SK-N-SH (cell line): Measurements from ENCODE around the gene NANOS3. TPM values are rescaled to one million over a fixed set of nuclear protein-coding genes. Genes with fewer than 3 reads are reported as not detected.

ENCODE experiments used
- CTCF ChIA-PET: fragments of 300-600, 350-600 bp; formaldehyde crosslinking; extraction: SDS; loops from one replicate; lab custom pipeline; 2021; lab: Yijun Ruan, JAX
- POLR2A ChIA-PET: fragments of 350-600 bp; sonication (Branson Sonifier 250); formaldehyde crosslinking; extraction: SDS; loops from one replicate; lab custom pipeline; 2020; ENCODE audit warnings: antibody characterized with exemption, inconsistent platforms; lab: Yijun Ruan, JAX
- DNase-seq: peaks from one replicate; pipeline ENCODE4 v3.0.0; 2012
- H2AFZ ChIP-seq: fragments of 200-600 bp; sonication (generic); 2 replicates; pipeline ENCODE4 v1.8.1; 2016; ENCODE audit warnings: antibody characterized with exemption, mild to moderate bottlenecking, low read depth
- H3F3A ChIP-seq: fragments of 200-600 bp; sonication (generic); replicated peaks from 2 replicates; pipeline ENCODE3; 2016; ENCODE audit warnings: antibody characterized with exemption, mild to moderate bottlenecking; ENCODE audit not compliant: insufficient read depth
- H3K27ac ChIP-seq, 2 experiments: fragments of 200-500 bp in 1 of 2; fragments of 200-600 bp in 1 of 2; sonication (Bioruptor generic) in 1 of 2; sonication (generic), shearing (Covaris generic) in 1 of 2; 2 replicates each; pipeline versions ENCODE4 v1.5.1 to v1.6.1; 2014 to 2016; ENCODE audit warnings: low read depth in 2 of 2, inconsistent platforms in 1 of 2, low read length in 1 of 2, mild to moderate bottlenecking in 1 of 2, mixed read lengths in 1 of 2
- H3K27me3 ChIP-seq: fragments of 200-600 bp; sonication (generic), shearing (Covaris generic); 2 replicates; pipeline ENCODE4 v1.6.1; 2016; ENCODE audit warnings: mixed run types; ENCODE audit not compliant: insufficient read depth
- H3K36me3 ChIP-seq, 2 experiments: fragments of 200-500 bp in 1 of 2; fragments of 200-600 bp in 1 of 2; sonication (Bioruptor generic) in 1 of 2; sonication (generic) in 1 of 2; replicated peaks in 1 of 2; 2 replicates each; pipeline versions ENCODE3 to v1.5.1; 2014 to 2016; ENCODE audit warnings: low read length in 1 of 2, mild to moderate bottlenecking in 1 of 2; ENCODE audit not compliant: insufficient read depth in 2 of 2, control insufficient read depth in 1 of 2
- H3K4me1 ChIP-seq, 2 experiments: fragments of 200-500 bp in 1 of 2; fragments of 200-600 bp in 1 of 2; sonication (Bioruptor generic) in 1 of 2; sonication (generic), shearing (Covaris generic) in 1 of 2; 2 replicates each; pipeline versions ENCODE4 v1.5.1 to v1.6.1; 2014 to 2016; ENCODE audit warnings: low read depth in 1 of 2, low read length in 1 of 2, mixed run types in 1 of 2; ENCODE audit not compliant: insufficient read depth in 2 of 2, control insufficient read depth in 1 of 2
- H3K4me2 ChIP-seq: fragments of 200-600 bp; sonication (generic), shearing (Covaris generic); 2 replicates; pipeline ENCODE4 v1.6.1; 2017; ENCODE audit warnings: mixed run types
- H3K4me3 ChIP-seq, 2 experiments: fragments of 200-500 bp in 1 of 2; fragments of 200-600 bp in 1 of 2; sonication (Bioruptor generic) in 1 of 2; sonication (generic), shearing (Covaris generic) in 1 of 2; 2 replicates each; pipeline versions ENCODE4 v1.5.1 to v1.8.1; 2014 to 2016; ENCODE audit warnings: low read depth in 2 of 2, inconsistent platforms in 1 of 2, low read length in 1 of 2, mild to moderate bottlenecking in 1 of 2, mixed read lengths in 1 of 2, moderate library complexity in 1 of 2
- H3K79me2 ChIP-seq: fragments of 200-600 bp; sonication (generic); 2 replicates; pipeline ENCODE4 v1.8.1; 2017; ENCODE audit warnings: mild to moderate bottlenecking; ENCODE audit not compliant: insufficient read depth
- H3K9ac ChIP-seq: fragments of 200-600 bp; sonication (generic); 2 replicates; pipeline ENCODE4 v1.6.1; 2017; ENCODE audit warnings: mixed run types
- H3K9me2 ChIP-seq: fragments of 200-600 bp; sonication (generic); 2 replicates; pipeline ENCODE4 v1.6.1; 2017; ENCODE audit warnings: mixed run types
- H3K9me3 ChIP-seq: fragments of 200-600 bp; sonication (generic); 2 replicates; pipeline ENCODE4 v1.6.1; 2017; ENCODE audit warnings: mixed run types, mild to moderate bottlenecking, moderate library complexity
- H4K20me1 ChIP-seq: fragments of 200-600 bp; sonication (generic); 2 replicates; pipeline ENCODE4 v1.6.1; 2017; ENCODE audit warnings: mild to moderate bottlenecking, mixed run types; ENCODE audit not compliant: insufficient read depth
- ELF1 ChIP-seq: IDR thresholded peaks from 2 replicates; pipeline ENCODE4 v1.4.0; 2012
- EP300 ChIP-seq, 2 experiments: IDR thresholded peaks; 2 replicates each; pipeline versions ENCODE4 v1.4.0 to v1.6.1; 2012; ENCODE audit warnings: borderline replicate concordance in 1 of 2, low read depth in 1 of 2, low read length in 1 of 2
- FOXM1 ChIP-seq: IDR thresholded peaks from 2 replicates; pipeline ENCODE4 v1.4.0; 2012; ENCODE audit warnings: low read depth, mild to moderate bottlenecking
- GABPA ChIP-seq: IDR thresholded peaks from 2 replicates; pipeline ENCODE4 v1.4.0; 2012; ENCODE audit warnings: low read depth, mild to moderate bottlenecking
- GATA2 ChIP-seq: sonication (generic); formaldehyde crosslinking; IDR thresholded peaks from 2 replicates; pipeline ENCODE4 v1.5.0; 2020; ENCODE audit warnings: mild to moderate bottlenecking, missing genetic modification reagents
- MEF2A ChIP-seq: IDR thresholded peaks from 2 replicates; pipeline ENCODE4 v1.4.0; 2012; ENCODE audit warnings: low read depth, borderline replicate concordance
- NFIC ChIP-seq: IDR thresholded peaks from 2 replicates; pipeline ENCODE4 v1.4.0; 2012; ENCODE audit warnings: borderline replicate concordance
- NRF1 ChIP-seq: IDR thresholded peaks from 2 replicates; pipeline ENCODE4 v1.6.1; 2012; ENCODE audit warnings: low read depth, mild to moderate bottlenecking, low read length
- POLR2AphosphoS5 ChIP-seq: IDR thresholded peaks from 2 replicates; pipeline ENCODE4 v1.6.1; 2012; ENCODE audit warnings: low read depth, low read length
- RAD21 ChIP-seq: IDR thresholded peaks from 2 replicates; pipeline ENCODE4 v1.6.1; 2012; ENCODE audit warnings: mild to moderate bottlenecking, low read length
- RCOR1 ChIP-seq: fragments of 150-350 bp; IDR thresholded peaks from 2 replicates; pipeline ENCODE4 v1.6.1; 2017; ENCODE audit warnings: antibody characterized with exemption, low read length
- RFX5 ChIP-seq: IDR thresholded peaks from 2 replicates; pipeline ENCODE4 v1.6.1; 2012; ENCODE audit warnings: mild to moderate bottlenecking, improper control_type of control experiment, low read length
- SIN3A ChIP-seq: IDR thresholded peaks from 2 replicates; pipeline ENCODE4 v1.6.1; 2012; ENCODE audit warnings: low read depth, mild to moderate bottlenecking, low read length, moderate library complexity, borderline replicate concordance
- SMC3 ChIP-seq: IDR thresholded peaks from 2 replicates; pipeline ENCODE4 v1.6.1; 2012; ENCODE audit warnings: low read depth, low read length, improper control_type of control experiment
- TAF1 ChIP-seq: IDR thresholded peaks from 2 replicates; pipeline ENCODE4 v1.6.1; 2012; ENCODE audit warnings: low read depth, mild to moderate bottlenecking, low read length, moderate library complexity, borderline replicate concordance
- TCF12 ChIP-seq: IDR thresholded peaks from 2 replicates; pipeline ENCODE4 v1.4.0; 2012
- YY1 ChIP-seq: IDR thresholded peaks from 2 replicates; pipeline ENCODE4 v1.4.0; 2012; ENCODE audit warnings: low read depth, mild to moderate bottlenecking
- WGBS: methylation state at CpG from one replicate; pipeline ENCODE4 v1.1.6; 2017; ENCODE audit warnings: low lambda C conversion rate; 5-methylcytosine and 5-hydroxymethylcytosine counted together
- polyA plus RNA-seq, 3 experiments: library from polyadenylated mRNA; depleted of rRNA; stranded (reverse); fragments of >200 nt; gene quantifications; 2 replicates each; pipeline ENCODE4 v1.2.3, GENCODE V29; 2012
- TF ChIP-seq, protein P1 (sequence below): IDR thresholded peaks from 2 replicates; pipeline ENCODE4 v1.4.0; 2012; ENCODE audit warnings: low read depth, borderline replicate concordance
- TF ChIP-seq, protein P2 (sequence below): IDR thresholded peaks from 2 replicates; pipeline ENCODE4; 2012
- TF ChIP-seq, protein P3 (sequence below): fragments of 150-350 bp; IDR thresholded peaks from 2 replicates; pipeline ENCODE4 v1.6.1; 2017; ENCODE audit warnings: antibody characterized with exemption, low read length, low read depth, borderline replicate concordance
- TF ChIP-seq, protein P4 (sequence below): fragments of 200-600 bp; sonication (generic); IDR thresholded peaks from 2 replicates; pipeline ENCODE4 v1.6.1; 2017; ENCODE audit warnings: antibody characterized with exemption, mild to moderate bottlenecking, moderate library complexity
- TF ChIP-seq, protein P5 (sequence below): IDR thresholded peaks from 2 replicates; pipeline ENCODE4 v1.4.0; 2012; ENCODE audit warnings: low read depth, borderline replicate concordance

The NANOS3 gene
- polyA plus RNA-seq, 1 of the 3 experiments (the other 2 are of a cell fraction) = 0.53 TPM

DNA sequence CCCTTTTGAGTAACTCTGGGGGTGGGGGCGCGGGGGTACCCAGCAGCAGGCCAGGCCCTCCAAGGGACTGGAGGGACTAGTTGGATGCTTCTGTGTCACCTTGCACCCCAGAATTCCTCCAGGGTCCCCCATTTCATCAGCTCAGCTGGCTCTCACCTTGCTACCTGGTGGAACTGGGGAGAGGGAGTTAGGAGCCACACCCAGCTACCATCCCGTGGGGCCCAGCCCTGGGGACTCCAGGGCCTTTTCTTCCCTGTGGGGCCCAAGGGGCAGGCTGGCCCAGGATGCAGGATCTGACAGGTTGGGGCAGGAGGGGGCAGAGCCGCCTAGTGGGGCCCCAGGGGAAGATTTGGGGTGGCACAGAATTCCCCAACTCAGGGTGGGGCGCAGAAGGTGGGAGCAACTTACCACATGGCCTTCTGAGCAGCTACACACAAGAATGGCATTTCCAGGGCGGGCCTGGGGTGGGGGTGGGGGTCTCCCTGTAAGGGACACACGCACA lies 32.8 kb upstream of the NANOS3 start (continued):
- TF ChIP-seq, protein P1, sequence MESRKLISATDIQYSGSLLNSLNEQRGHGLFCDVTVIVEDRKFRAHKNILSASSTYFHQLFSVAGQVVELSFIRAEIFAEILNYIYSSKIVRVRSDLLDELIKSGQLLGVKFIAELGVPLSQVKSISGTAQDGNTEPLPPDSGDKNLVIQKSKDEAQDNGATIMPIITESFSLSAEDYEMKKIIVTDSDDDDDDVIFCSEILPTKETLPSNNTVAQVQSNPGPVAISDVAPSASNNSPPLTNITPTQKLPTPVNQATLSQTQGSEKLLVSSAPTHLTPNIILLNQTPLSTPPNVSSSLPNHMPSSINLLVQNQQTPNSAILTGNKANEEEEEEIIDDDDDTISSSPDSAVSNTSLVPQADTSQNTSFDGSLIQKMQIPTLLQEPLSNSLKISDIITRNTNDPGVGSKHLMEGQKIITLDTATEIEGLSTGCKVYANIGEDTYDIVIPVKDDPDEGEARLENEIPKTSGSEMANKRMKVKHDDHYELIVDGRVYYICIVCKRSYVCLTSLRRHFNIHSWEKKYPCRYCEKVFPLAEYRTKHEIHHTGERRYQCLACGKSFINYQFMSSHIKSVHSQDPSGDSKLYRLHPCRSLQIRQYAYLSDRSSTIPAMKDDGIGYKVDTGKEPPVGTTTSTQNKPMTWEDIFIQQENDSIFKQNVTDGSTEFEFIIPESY = no peak
- TF ChIP-seq, protein P2, sequence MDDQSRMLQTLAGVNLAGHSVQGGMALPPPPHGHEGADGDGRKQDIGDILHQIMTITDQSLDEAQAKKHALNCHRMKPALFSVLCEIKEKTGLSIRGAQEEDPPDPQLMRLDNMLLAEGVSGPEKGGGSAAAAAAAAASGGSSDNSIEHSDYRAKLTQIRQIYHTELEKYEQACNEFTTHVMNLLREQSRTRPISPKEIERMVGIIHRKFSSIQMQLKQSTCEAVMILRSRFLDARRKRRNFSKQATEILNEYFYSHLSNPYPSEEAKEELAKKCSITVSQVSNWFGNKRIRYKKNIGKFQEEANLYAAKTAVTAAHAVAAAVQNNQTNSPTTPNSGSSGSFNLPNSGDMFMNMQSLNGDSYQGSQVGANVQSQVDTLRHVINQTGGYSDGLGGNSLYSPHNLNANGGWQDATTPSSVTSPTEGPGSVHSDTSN = no peak

DNA sequence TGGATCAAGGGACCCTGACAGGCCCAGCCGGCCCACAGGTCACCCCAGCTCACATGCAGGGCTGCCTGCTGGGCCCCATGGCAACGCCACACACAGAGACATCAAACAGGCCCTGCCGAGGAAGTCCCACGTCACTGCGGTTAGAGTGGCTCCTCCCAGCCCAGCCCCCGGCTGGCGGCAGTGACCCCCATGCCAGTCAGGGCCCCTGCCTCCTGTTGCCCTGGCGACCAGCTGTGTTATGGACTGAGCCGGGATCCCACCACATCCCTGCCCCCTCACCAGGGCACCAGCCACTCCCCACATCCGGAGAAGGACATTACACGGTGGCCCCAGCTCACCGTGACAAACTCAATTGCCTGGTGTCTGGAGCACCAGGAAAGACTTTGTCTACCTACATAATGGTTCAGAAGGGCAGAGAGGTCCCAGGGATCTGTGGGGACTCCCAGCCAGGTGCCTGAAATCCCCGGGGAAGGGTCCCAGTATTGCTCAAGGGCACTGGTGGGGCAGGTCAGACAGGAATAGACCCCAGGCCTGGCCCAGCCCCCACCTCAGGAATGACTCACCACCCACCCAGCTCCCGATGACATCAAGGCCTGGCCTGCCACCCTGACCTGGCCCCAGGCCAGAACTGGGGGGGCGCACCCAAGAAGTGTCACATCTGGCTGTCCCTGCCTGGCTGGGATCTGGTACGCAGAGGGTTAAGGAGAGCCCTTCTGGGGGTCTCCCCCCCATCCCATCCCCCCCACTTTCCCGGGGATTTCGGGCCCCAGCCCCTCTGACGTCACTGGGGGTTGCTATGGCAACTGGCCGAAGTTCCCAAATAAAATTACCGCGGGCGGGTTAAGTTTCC lies 30.2 kb upstream of the NANOS3 start:
- DNase-seq = peak; percentile 91
- H3K9me3 ChIP-seq = no peaks in the 10 kb centered on the region
- H3K9ac ChIP-seq = peak overlapping the region; percentile 94
- H3K4me1 ChIP-seq = peaks cover 40 to 44% of the 10 kb centered on the region in 2 experiments; a peak in 3 of 4 replicates
- H3K9me2 ChIP-seq = no peaks in the 10 kb centered on the region
- peak overlapping the region; percentile 52 to 65 for H3K4me3 ChIP-seq
- peak overlapping the region; percentile 100 for H3K27ac ChIP-seq
- H4K20me1 ChIP-seq = peaks cover 8% of the 10 kb centered on the region
- H2AFZ ChIP-seq = no peak overlapping the region
- ChIA-PET CTCF (interaction anchor here (1.0 to 2.9 kb wide), 5 partner anchors 10 to 62 kb away, joined by 3 to 18 read pairs (median 8); no protein-coding TSS in a partner anchor), POLR2A (interaction anchor here (0.5 to 2.2 kb wide), 10 partner anchors 7 to 683 kb away, joined by 3 to 8 read pairs (median 4); partner anchors contain the start of genes C19orf53 and ZSWIM4)
- peaks cover 0 to 2% of the 10 kb centered on the region in 2 experiments for H3K36me3 ChIP-seq
- WGBS = 0% methylated on average over 18 of the region's 23 CpGs
- no peaks in the 10 kb centered on the region for H3K27me3 ChIP-seq
- H3K4me2 ChIP-seq = peak overlapping the region; percentile 73
- peaks cover 64% of the 10 kb centered on the region for H3F3A ChIP-seq
- H3K79me2 ChIP-seq = peaks cover 25% of the 10 kb centered on the region
- peak; percentile 23 to 55; a peak in 2 of 4 replicates for TF ChIP-seq EP300 (IDR thresholded peaks at IDR 0.05; ENCODE audit: borderline replicate concordance in 1 of 2, low read depth in 1 of 2, low read length in 1 of 2)
- no peak; the same call in 1 of the 2 replicates for TF ChIP-seq POLR2AphosphoS5
- TF ChIP-seq RFX5 = peak; percentile 64; the same call in 1 of the 2 replicates
- no peak for TF ChIP-seq RAD21
- 0 out of 2 replicates have a peak, but pooled peaks have one; percentile 0 for TF ChIP-seq YY1
- TF ChIP-seq, protein P2 = peak; percentile 67
- TF ChIP-seq, protein P3, sequence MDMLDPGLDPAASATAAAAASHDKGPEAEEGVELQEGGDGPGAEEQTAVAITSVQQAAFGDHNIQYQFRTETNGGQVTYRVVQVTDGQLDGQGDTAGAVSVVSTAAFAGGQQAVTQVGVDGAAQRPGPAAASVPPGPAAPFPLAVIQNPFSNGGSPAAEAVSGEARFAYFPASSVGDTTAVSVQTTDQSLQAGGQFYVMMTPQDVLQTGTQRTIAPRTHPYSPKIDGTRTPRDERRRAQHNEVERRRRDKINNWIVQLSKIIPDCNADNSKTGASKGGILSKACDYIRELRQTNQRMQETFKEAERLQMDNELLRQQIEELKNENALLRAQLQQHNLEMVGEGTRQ = no peak
- TF ChIP-seq MEF2A = no peak
- TF ChIP-seq, protein P4, sequence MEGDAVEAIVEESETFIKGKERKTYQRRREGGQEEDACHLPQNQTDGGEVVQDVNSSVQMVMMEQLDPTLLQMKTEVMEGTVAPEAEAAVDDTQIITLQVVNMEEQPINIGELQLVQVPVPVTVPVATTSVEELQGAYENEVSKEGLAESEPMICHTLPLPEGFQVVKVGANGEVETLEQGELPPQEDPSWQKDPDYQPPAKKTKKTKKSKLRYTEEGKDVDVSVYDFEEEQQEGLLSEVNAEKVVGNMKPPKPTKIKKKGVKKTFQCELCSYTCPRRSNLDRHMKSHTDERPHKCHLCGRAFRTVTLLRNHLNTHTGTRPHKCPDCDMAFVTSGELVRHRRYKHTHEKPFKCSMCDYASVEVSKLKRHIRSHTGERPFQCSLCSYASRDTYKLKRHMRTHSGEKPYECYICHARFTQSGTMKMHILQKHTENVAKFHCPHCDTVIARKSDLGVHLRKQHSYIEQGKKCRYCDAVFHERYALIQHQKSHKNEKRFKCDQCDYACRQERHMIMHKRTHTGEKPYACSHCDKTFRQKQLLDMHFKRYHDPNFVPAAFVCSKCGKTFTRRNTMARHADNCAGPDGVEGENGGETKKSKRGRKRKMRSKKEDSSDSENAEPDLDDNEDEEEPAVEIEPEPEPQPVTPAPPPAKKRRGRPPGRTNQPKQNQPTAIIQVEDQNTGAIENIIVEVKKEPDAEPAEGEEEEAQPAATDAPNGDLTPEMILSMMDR = no peak
- TF ChIP-seq NRF1 = no peak
- TF ChIP-seq GATA2 (CRISPR knock-in tag) = no peak
- TF ChIP-seq RCOR1 = no peak; the same call in 1 of the 2 replicates
- TF ChIP-seq ELF1 = no peak
- TF ChIP-seq GABPA = no peak
- no peak for TF ChIP-seq SIN3A
- TF ChIP-seq, protein P5, sequence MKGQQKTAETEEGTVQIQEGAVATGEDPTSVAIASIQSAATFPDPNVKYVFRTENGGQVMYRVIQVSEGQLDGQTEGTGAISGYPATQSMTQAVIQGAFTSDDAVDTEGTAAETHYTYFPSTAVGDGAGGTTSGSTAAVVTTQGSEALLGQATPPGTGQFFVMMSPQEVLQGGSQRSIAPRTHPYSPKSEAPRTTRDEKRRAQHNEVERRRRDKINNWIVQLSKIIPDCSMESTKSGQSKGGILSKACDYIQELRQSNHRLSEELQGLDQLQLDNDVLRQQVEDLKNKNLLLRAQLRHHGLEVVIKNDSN = no peak
- TF ChIP-seq FOXM1 = 0 out of 2 replicates have a peak, but pooled peaks have one; percentile 46
- no peak for TF ChIP-seq TAF1
- no peak for TF ChIP-seq SMC3
- peak; percentile 44 for TF ChIP-seq TCF12
- peak; percentile 95 for TF ChIP-seq NFIC
